GM18498 (cell line): Measurements from ENCODE around the gene RPS6KB2.
"Not testable (repeated sequence)": the region's sequence is repeated elsewhere in the genome, so short reads cannot be mapped to it uniquely, and the experiment has no call there.

Experiments
- ATAC-seq: cut with Tn5 transposase; IDR thresholded peaks from one replicate; pipeline ENCODE4 v1.9.1; 2021; ENCODE audit warnings: mild to moderate bottlenecking, moderate library complexity; ENCODE audit not compliant: unreplicated experiment

The RPS6KB2 gene

GRCh38 chr11:67465189-67465510 lies 36.9 kb downstream of the RPS6KB2 start:
- no peak for ATAC-seq

DNA sequence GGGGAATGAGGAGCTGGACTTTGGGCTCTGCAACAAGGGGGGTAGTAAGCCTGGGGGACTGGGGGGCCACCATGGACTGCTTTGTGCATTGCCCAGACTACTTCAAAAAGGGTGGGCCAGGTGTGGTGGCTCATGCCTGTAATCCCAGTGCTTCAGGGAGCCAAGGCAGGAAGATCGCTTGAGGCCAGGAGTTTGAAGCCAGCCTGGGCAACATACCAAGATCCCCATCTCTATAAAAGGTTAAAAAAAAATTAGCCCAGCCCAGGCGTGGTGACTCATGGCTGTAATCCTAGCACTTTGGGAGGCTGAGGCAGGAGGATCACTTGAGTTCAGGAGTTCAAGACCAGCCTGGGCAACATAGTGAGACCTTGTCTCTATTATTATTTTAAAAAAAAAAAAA lies 37.2 kb downstream of the RPS6KB2 start:
- ATAC-seq = not testable (repeated sequence)

DNA sequence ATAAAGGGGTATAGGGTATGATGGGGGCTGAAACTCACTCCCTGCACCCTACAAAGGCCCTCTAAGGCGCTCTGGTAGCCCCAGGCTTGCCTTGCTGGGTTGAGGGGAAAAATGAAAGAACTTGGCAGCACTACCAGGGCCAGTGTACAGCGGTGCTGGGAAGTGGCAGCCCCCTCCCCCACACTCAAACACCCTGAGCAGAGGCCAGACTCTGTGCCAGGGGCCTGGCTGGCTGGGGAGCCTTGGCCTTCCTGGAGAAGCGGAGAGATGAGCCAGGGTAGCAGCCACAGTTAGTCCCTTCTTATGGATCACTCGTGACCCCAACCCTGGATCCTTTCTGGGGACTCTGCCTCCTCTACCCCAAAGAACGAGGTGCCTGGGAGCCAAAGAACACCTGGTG lies 38.1 kb downstream of the RPS6KB2 start:
- ATAC-seq = no peak

GRCh38 chr11:67466962-67467771 lies 38.9 kb downstream of the RPS6KB2 start:
- ATAC-seq = no peak

GRCh38 chr11:67468056-67468455 lies 39.8 kb downstream of the RPS6KB2 start:
- no peak for ATAC-seq

- peak; percentile 2 for ATAC-seq
Observed at GRCh38 chr11:67468456-67468758, 40.1 kb downstream of the RPS6KB2 start.

DNA sequence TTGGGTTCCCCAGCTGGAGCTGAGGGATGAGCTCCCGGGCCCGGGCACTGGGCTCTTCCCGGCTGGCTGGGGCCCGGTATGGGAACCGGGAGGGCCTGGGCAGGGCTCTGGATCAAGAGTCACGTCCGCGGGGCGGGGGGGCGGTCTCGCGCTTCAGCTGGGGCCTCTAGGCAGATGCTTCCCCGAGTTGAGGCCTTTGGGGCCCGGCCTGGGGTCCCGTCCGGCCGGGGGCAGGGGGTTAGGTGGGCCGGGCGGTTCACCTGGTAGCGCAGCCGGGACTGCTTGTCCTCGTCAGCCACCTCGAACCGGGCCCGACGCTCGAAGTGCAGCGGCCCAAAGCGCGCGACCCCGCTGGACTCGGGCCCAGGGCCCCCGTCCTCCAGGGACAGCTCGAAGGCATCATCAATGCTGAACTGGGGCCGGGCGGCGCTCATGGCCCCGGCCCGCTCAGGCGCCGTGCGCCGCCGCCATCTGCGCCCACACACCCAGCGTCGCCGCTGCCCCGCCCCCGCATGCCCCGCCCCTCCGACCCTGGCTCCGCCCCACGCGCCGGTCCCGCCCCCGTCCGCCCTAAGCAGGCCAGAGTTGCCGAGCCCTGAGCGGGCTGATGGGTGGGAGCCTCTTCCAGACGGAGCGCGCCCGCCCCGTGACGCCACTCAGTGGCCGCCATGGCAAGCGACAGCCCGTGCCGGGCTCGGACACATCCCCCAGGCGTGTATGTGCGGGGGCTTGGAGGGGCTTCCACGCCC lies 40.6 kb downstream of the RPS6KB2 start, which contains the start of gene TMEM134:
Gene TMEM134 (minus strand): TSS at position 493 of the 749 bp plus-strand sequence. CDS start 59 bp downstream, at position 434.
- ATAC-seq = peak; percentile 75

GRCh38 chr11:67469508-67469811 lies 41.2 kb downstream of the RPS6KB2 start:
- ATAC-seq = peak; percentile 1

GRCh38 chr11:67470337-67471002 lies 42.2 kb downstream of the RPS6KB2 start:
- ATAC-seq = no peak

- ATAC-seq = no peak
Observed at GRCh38 chr11:67472882-67473281, 44.6 kb downstream of the RPS6KB2 start.

- ATAC-seq = not testable (repeated sequence)
Observed at GRCh38 chr11:67476692-67477091, 48.4 kb downstream of the RPS6KB2 start.

- ATAC-seq = not testable (repeated sequence)
Observed at GRCh38 chr11:67477344-67478050, 49.2 kb downstream of the RPS6KB2 start.

GRCh38 chr11:67482275-67482826 lies 54.1 kb downstream of the RPS6KB2 start:
- peak; percentile 10 for ATAC-seq

GRCh38 chr11:67482827-67483798 lies 54.8 kb downstream of the RPS6KB2 start, which contains the start of gene AIP:
Gene AIP (plus strand): TSS chr11:67483026. CDS start chr11:67483159, 133 bp downstream.
- ATAC-seq = peak; percentile 76

- no peak for ATAC-seq
Observed at GRCh38 chr11:67483831-67484665, 55.8 kb downstream of the RPS6KB2 start.

GRCh38 chr11:67484847-67485311 lies 56.6 kb downstream of the RPS6KB2 start:
- ATAC-seq = peak; percentile 20
